HG03378 (cell line): ENCODE results near the gene HSPA9.
A peak's percentile ranks its signal among the peaks of the same experiment; 100 is the strongest.

Source experiments
- ATAC-seq: cut with Tn5 transposase; IDR thresholded peaks from one replicate; pipeline ENCODE4 v1.9.1; 2021; ENCODE audit warnings: mild to moderate bottlenecking, moderate library complexity; ENCODE audit not compliant: unreplicated experiment

HSPA9 gene

DNA sequence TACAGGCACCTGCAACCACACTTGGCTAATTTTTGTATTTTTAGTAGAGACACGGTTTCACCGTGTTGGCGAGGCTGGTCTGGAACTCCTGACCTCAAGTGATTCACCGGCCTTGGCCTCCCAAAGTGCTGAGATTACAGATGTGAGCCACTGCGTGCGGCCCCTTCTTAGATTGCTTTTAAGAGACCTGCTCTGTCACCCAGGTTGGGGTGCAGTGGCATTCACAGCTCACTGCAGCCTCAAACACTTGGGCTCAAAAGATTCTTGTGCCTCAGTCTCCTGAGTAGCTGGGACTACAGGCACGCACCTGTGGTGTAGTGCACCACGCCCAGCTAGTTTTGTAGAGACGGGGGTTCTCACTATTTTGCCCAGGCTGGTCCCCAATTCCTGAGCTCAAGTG lies 11.0 kb downstream of the HSPA9 start:
- no peak for ATAC-seq

- ATAC-seq: no peak
Measured at GRCh38 chr5:138563340-138564118, 11.7 kb downstream of the HSPA9 start.

GRCh38 chr5:138560971-138561370 lies 14.2 kb downstream of the HSPA9 start:
- ATAC-seq: no peak

DNA sequence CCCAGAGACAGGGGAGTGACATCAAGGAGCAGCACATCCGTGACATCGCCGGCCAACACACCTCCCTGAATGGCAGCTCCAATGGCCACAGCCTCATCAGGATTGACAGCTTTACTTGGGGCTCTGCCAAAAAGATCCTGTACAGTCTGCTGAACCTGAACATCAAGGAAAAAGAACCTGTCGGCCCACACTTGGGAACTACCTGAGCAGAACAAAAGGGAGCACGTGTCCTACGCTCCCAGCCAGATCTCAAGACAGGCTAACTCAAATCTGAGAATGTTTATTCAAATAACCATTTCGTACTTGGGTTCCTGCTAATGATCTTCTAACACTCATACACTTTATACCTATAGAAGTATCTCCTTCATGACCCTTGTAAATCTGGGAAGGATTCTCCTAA lies 15.3 kb downstream of the HSPA9 start:
- no peak for ATAC-seq

- no peak for ATAC-seq
Measured at GRCh38 chr5:138557677-138558076, 17.5 kb downstream of the HSPA9 start.

- no peak for ATAC-seq
Measured at GRCh38 chr5:138554143-138554542, 21.1 kb downstream of the HSPA9 start.

DNA sequence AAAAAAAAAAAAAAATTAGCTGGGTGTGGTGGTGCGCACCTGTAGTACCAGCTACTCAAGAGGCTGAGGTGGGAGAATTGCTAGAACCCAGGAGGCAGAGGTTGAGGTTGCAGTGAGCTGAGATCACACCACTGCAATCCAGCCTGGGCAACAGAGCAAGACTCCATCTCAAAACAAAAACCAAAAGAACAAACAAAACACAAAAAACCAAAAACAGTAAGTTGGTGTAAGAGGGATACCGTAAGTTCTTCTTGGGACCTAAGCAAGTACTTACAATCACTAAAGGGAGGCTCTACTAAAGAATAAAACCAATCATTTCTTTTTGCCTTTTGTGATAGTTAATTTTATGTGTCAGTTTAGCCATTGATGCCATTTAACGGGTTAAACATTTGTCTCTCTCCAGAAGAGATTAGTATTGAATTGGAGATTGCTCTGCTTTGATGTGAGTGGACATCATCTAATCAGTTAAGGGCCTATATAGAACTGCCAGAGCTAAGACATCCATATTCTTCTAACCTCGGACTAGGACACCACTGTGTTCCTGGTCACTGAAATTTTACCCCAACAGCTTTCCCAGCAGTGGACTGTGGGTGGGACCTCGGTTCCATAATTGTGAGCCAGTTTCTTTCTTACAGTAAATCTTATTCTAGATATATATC lies 21.6 kb downstream of the HSPA9 start:
- no peak for ATAC-seq

- ATAC-seq: no peak
Measured at GRCh38 chr5:138552657-138553056, 22.5 kb downstream of the HSPA9 start.

- no peak for ATAC-seq
Measured at GRCh38 chr5:138549414-138549813, 25.8 kb downstream of the HSPA9 start.

- ATAC-seq: no peak
Measured at GRCh38 chr5:138545919-138546562, 29.2 kb downstream of the HSPA9 start.

DNA sequence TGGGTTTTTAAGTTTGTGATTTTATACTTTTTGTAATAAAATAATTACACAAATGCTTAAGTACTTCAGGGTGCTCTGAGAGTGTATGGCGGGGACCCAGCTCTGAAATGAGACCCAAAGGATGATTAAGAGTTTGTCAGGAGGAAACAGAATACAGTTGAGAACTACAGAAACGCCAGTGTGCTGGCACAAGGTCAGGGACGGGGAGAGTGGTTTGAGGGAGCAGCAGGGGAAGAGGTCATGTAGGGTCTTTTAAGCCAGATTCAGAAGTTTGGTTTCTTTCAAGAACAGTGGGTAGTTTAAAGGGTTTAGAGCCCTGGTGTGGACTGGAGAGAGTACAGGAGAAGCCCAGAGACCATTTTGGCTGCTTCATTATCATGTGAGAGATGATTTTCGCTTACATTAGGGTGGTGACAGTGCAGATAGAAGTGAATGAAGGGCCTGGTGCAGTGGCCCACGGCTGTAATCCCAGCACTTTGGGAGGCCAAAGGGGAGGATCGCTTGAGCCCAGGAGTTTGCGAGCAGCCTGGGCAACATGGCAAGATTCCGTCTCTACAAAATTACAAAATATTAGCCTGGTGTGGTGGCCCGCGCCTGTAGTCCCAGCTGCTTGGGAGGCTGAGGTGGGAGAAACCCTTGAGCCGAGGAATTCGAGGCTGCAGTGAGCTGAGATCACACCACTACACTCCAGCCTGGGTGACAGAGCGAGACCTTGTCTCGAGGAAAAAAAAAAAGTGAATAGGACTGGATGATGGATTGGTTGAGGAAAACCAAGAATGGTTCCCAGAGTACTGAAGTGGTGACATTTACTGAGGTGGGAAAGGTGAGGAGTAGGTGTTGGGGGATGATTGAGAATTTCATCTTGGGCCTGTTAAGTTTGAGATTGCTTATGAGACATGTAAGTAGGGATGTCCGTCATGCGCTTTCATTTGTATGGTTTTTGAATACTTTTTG lies 30.7 kb downstream of the HSPA9 start:
- ATAC-seq: no peak

GRCh38 chr5:138543730-138544104 lies 31.5 kb downstream of the HSPA9 start:
- ATAC-seq: peak; percentile 43

GRCh38 chr5:138542956-138543729 lies 32.1 kb downstream of the HSPA9 start, which contains the start of gene ETF1:
Gene ETF1, minus strand, starts transcription at chr5:138543236. Its CDS starts 318 bp downstream, at chr5:138542918.
- ATAC-seq: peak; percentile 87

- ATAC-seq: no peak
Measured at GRCh38 chr5:138542180-138542955, 32.8 kb downstream of the HSPA9 start.

- no peak for ATAC-seq
Measured at GRCh38 chr5:138541511-138542179, 33.6 kb downstream of the HSPA9 start.

- no peak for ATAC-seq
Measured at GRCh38 chr5:138539791-138540190, 35.4 kb downstream of the HSPA9 start.

DNA sequence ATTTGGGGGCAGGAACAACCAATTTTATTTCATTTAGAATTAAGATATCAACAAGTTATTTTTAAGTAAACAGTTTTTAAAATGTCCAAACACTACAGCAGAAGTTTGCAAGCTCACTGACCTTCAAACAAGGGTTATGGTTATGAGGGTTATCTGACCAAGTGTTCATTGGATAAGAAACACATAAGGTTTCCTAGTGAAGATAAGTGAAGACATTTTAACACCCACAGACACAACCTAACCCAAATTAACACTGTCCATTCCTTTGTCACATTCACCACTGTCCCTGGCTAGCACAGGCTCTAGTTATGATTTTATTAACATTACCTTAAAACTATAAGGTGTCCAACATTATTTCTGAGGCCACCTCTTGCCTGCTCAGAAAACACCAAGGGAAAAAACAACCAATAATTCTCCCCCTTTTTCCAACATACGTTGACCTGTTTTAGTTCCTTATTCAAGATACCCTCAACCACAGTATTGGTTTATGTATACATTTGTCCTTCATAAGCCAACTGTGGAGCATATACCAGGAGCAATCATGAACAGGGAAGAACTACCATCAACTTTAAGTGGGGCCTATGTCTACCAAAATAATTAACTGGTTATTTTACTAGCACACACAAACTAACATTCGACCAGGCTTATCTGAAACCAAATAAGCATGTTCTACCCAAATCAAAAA lies 36.1 kb downstream of the HSPA9 start:
- ATAC-seq: no peak

DNA sequence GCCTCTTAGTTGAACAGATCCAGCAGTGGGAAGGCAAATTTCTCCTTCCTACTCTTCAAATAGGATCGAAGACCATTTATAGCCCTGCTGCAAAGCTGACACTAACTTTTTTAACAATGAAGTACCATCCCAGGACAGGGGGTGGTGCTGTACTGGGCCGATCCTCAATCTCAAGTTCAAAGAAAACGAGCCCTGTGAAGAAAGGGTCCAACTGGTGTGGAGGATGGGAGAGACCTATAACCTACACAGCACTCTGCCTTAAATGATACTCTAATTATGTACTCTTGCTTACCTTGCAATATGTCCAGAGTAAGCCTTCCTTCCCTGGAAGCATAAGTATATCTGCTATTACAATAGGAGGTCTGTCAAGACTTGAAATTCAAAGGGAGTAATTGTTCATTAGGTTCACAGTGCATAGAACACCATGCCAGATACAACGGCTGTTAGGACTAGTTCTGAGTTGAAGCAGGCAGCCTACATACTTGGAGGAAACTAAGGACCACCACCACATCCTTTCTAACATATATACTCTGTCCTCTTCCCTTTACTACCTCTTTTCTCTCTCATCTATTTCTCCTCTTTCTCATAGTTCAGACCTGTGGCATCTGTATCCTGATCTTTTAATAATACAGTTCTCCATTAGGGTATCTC lies 38.4 kb downstream of the HSPA9 start:
- no peak for ATAC-seq
